ENCODE results near the gene ELK4. TPM values are rescaled to one million over a fixed set of nuclear protein-coding genes. Genes with fewer than 3 reads are reported as not detected.

The ELK4 gene
- total and polyA plus RNA-seq, 2 of the 13 experiments (the other 11 are each of a cell fraction or from before 2014, with no cell fraction given): 8.3 to 13.1 TPM

- TF ChIP-seq, protein P1, sequence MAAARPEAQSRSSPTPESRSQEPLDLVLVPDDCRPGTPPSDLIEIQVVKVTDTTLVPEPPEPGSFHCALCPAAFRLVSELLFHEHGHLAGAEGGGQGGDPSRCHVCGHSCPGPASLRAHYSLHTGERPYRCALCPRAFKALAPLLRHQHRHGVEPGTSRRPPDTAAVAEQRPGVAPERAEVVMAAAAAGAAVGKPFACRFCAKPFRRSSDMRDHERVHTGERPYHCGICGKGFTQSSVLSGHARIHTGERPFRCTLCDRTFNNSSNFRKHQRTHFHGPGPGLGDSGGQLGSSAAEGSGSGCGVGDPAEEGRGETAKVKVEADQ (CRISPR knock-in tag; IDR thresholded peaks at IDR 0.05; ENCODE audit: borderline replicate concordance): no peak
- TF ChIP-seq PBX3 (CRISPR knock-in tag; IDR thresholded peaks at IDR 0.05; ENCODE audit: borderline replicate concordance) (no peak), HNRNPK (IDR thresholded peaks at IDR 0.05; ENCODE audit: low read depth, low read length, poor library complexity, severe bottlenecking) (peak; percentile 53), SIX4 (CRISPR knock-in tag; IDR thresholded peaks at IDR 0.05) (no peak), FOXO1 (CRISPR knock-in tag; IDR thresholded peaks at IDR 0.05) (no peak), RBFOX2 (IDR thresholded peaks at IDR 0.05; ENCODE audit: low read depth, low read length) (peak; percentile 59; the same call in 1 of the 2 replicates), CEBPZ (IDR thresholded peaks at IDR 0.05; ENCODE audit: low read length) (no peak), ZFP1 (CRISPR knock-in tag; IDR thresholded peaks at IDR 0.05) (no peak), POLR2G (IDR thresholded peaks at IDR 0.05; ENCODE audit: low read depth, low read length) (peak; percentile 7; the same call in 1 of the 2 replicates), ZBTB14 (CRISPR knock-in tag; IDR thresholded peaks at IDR 0.05) (peak; percentile 32; the same call in 1 of the 2 replicates), FOXC1 (CRISPR knock-in tag; IDR thresholded peaks at IDR 0.05; ENCODE audit: borderline replicate concordance) (no peak), NONO (IDR thresholded peaks at IDR 0.05) (no peak), NONO (CRISPR knock-in tag; conservative IDR thresholded peaks at IDR 0.05) (0 out of 2 replicates have a peak, but pooled peaks have one; percentile 21), MAZ (IDR thresholded peaks at IDR 0.05; ENCODE audit: borderline replicate concordance, low read depth, low read length) (no peak), MAZ (CRISPR knock-in tag; IDR thresholded peaks at IDR 0.05; ENCODE audit: low read depth) (peak; percentile 48; the same call in 1 of the 2 replicates), YY1 (IDR thresholded peaks at IDR 0.05; ENCODE audit: insufficient read depth, insufficient replicate concordance, low read depth, low read length) (no peak), ZMAT3 (CRISPR knock-in tag; conservative IDR thresholded peaks at IDR 0.05) (no peak)
- TF ChIP-seq, protein P2, sequence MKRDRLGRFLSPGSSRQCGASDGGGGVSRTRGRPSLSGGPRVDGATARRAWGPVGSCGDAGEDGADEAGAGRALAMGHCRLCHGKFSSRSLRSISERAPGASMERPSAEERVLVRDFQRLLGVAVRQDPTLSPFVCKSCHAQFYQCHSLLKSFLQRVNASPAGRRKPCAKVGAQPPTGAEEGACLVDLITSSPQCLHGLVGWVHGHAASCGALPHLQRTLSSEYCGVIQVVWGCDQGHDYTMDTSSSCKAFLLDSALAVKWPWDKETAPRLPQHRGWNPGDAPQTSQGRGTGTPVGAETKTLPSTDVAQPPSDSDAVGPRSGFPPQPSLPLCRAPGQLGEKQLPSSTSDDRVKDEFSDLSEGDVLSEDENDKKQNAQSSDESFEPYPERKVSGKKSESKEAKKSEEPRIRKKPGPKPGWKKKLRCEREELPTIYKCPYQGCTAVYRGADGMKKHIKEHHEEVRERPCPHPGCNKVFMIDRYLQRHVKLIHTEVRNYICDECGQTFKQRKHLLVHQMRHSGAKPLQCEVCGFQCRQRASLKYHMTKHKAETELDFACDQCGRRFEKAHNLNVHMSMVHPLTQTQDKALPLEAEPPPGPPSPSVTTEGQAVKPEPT (CRISPR knock-in tag; IDR thresholded peaks at IDR 0.05; ENCODE audit: low read depth): no peak
These were observed 48.5 kb upstream of the ELK4 start, which contains the start of gene SLC45A3 (continued) for GRCh38 chr1:205680073-205680851.
